Panc1 (cell line): ENCODE measurements around the gene PDZK1IP1.

Source experiments
- CTCF ChIP-seq: fragments of 450-650 bp; IDR thresholded peaks from 2 replicates; pipeline ENCODE4 v1.5.1; 2017; ENCODE audit warnings: mild to moderate bottlenecking
- POLR2AphosphoS5 ChIP-seq: IDR thresholded peaks from 2 replicates; pipeline ENCODE4 v1.6.1; 2012; ENCODE audit warnings: mild to moderate bottlenecking, low read depth, low read length, moderate library complexity
- SIN3A ChIP-seq: IDR thresholded peaks from 2 replicates; pipeline ENCODE4 v1.6.1; 2012; ENCODE audit warnings: low read depth, mild to moderate bottlenecking, low read length, moderate library complexity, borderline replicate concordance; ENCODE audit not compliant: insufficient read depth
- TCF7L2 ChIP-seq: IDR thresholded peaks from 2 replicates; pipeline ENCODE4 v1.6.1; 2011; ENCODE audit warnings: mild to moderate bottlenecking, low read depth, low read length, inconsistent platforms
- TF ChIP-seq, protein P1 (sequence below), 2 experiments: IDR thresholded peaks; 2 replicates each; pipeline ENCODE4 v1.6.1; 2011 to 2012; ENCODE audit warnings: low read depth in 2 of 2, control low read depth in 1 of 2, low read length in 1 of 2, mild to moderate bottlenecking in 1 of 2, moderate library complexity in 1 of 2; ENCODE audit not compliant: insufficient read depth in 1 of 2

- TF ChIP-seq CTCF (no peak), POLR2AphosphoS5 (no peak), TCF7L2 (no peak), SIN3A (no peak)
- TF ChIP-seq, protein P1, sequence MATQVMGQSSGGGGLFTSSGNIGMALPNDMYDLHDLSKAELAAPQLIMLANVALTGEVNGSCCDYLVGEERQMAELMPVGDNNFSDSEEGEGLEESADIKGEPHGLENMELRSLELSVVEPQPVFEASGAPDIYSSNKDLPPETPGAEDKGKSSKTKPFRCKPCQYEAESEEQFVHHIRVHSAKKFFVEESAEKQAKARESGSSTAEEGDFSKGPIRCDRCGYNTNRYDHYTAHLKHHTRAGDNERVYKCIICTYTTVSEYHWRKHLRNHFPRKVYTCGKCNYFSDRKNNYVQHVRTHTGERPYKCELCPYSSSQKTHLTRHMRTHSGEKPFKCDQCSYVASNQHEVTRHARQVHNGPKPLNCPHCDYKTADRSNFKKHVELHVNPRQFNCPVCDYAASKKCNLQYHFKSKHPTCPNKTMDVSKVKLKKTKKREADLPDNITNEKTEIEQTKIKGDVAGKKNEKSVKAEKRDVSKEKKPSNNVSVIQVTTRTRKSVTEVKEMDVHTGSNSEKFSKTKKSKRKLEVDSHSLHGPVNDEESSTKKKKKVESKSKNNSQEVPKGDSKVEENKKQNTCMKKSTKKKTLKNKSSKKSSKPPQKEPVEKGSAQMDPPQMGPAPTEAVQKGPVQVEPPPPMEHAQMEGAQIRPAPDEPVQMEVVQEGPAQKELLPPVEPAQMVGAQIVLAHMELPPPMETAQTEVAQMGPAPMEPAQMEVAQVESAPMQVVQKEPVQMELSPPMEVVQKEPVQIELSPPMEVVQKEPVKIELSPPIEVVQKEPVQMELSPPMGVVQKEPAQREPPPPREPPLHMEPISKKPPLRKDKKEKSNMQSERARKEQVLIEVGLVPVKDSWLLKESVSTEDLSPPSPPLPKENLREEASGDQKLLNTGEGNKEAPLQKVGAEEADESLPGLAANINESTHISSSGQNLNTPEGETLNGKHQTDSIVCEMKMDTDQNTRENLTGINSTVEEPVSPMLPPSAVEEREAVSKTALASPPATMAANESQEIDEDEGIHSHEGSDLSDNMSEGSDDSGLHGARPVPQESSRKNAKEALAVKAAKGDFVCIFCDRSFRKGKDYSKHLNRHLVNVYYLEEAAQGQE (IDR thresholded peaks at IDR 0.05; ENCODE audit: insufficient read depth in 1 of 2, low read depth in 2 of 2, low read length in 1 of 2) = no peak
Observed at GRCh38 chr1:47230692-47231300, 41.0 kb upstream of the PDZK1IP1 start.
